Keratinocyte (primary cell): ENCODE measurements around the gene SYCP1. TPM values are rescaled to one million over a fixed set of nuclear protein-coding genes. Genes with fewer than 3 reads are reported as not detected.

Experiments
- DNase-seq: peaks from one replicate; pipeline ENCODE4 v3.0.0-alpha.2; 2011; ENCODE audit warnings: low read depth, missing footprints, low spot score
- FAIRE-seq: peaks from 2 replicates; lab custom pipeline; 2011; peaks lifted over from hg19 to GRCh38; lab: Jason Lieb, UNC
- H2AFZ ChIP-seq: 2 replicates; pipeline ENCODE4 v1.6.0; 2012; ENCODE audit warnings: low read length, control low read depth, inconsistent platforms; ENCODE audit not compliant: control insufficient read depth
- H3K27ac ChIP-seq: 2 replicates; pipeline ENCODE4 v1.5.1; 2011; ENCODE audit warnings: low read length; ENCODE audit not compliant: control insufficient read depth, insufficient read depth
- H3K27me3 ChIP-seq: 3 replicates; pipeline ENCODE4 v1.6.0; 2011; ENCODE audit warnings: low read length; ENCODE audit not compliant: control insufficient read depth, insufficient read depth; ENCODE audit errors: extremely low read depth
- H3K36me3 ChIP-seq, 2 experiments: 2 replicates in 1 of 2; 3 replicates in 1 of 2; pipeline ENCODE4 v1.5.1; 2011; ENCODE audit warnings: low read length in 2 of 2, mild to moderate bottlenecking in 1 of 2; ENCODE audit not compliant: control insufficient read depth in 2 of 2, insufficient read depth in 2 of 2; ENCODE audit errors: extremely low read depth in 1 of 2
- H3K4me1 ChIP-seq: 3 replicates; pipeline ENCODE4 v1.5.1; 2011; ENCODE audit warnings: low read length; ENCODE audit not compliant: control insufficient read depth, insufficient read depth; ENCODE audit errors: extremely low read depth
- H3K4me2 ChIP-seq: 3 replicates; pipeline ENCODE4 v1.6.0; 2011; ENCODE audit warnings: low read depth, low read length; ENCODE audit not compliant: control insufficient read depth, insufficient read depth; ENCODE audit errors: extremely low read depth
- H3K4me3 ChIP-seq, 3 experiments: fragments of 200-600 bp in 1 of 3; sonication (generic) in 1 of 3; 2 replicates in 2 of 3; 3 replicates in 1 of 3; pipeline ENCODE4 v1.5.1; 2011 to 2016; ENCODE audit warnings: low read length in 3 of 3, mild to moderate bottlenecking in 3 of 3, control low read depth in 2 of 3, inconsistent platforms in 1 of 3, low read depth in 1 of 3, mixed read lengths in 1 of 3, mixed run types in 1 of 3, moderate library complexity in 1 of 3; ENCODE audit not compliant: control insufficient read depth in 2 of 3, insufficient read depth in 2 of 3; ENCODE audit errors: extremely low read depth in 1 of 3
- H3K79me2 ChIP-seq: 2 replicates; pipeline ENCODE4 v1.6.0; 2012; ENCODE audit warnings: low read length; ENCODE audit not compliant: control insufficient read depth, insufficient read depth
- H3K9ac ChIP-seq: 3 replicates; pipeline ENCODE4 v1.6.0; 2011; ENCODE audit warnings: low read length; ENCODE audit not compliant: control insufficient read depth, insufficient read depth; ENCODE audit errors: extremely low read depth
- H3K9me1 ChIP-seq: 3 replicates; pipeline ENCODE4 v1.6.0; 2011; ENCODE audit warnings: low read length; ENCODE audit not compliant: control insufficient read depth, insufficient read depth; ENCODE audit errors: extremely low read depth
- H3K9me3 ChIP-seq: 2 replicates; pipeline ENCODE4 v1.5.1; 2012; ENCODE audit warnings: low read depth, low read length; ENCODE audit not compliant: control insufficient read depth
- H4K20me1 ChIP-seq: 3 replicates; pipeline ENCODE4 v1.6.0; 2011; ENCODE audit warnings: low read length; ENCODE audit not compliant: control insufficient read depth, insufficient read depth; ENCODE audit errors: extremely low read depth
- CTCF ChIP-seq, 3 experiments: IDR thresholded peaks in 1 of 3; conservative IDR thresholded peaks in 1 of 3; optimal IDR thresholded peaks in 1 of 3; 2 replicates in 2 of 3; 3 replicates in 1 of 3; pipeline versions ENCODE3 to v1.5.1; 2011; ENCODE audit warnings: low read length in 3 of 3, mild to moderate bottlenecking in 3 of 3, moderate library complexity in 2 of 3, control low read depth in 1 of 3, inconsistent platforms in 1 of 3; ENCODE audit not compliant: insufficient read depth in 2 of 3; ENCODE audit errors: extremely low read depth in 1 of 3
- EZH2 ChIP-seq: IDR thresholded peaks from one replicate; pipeline ENCODE4 v1.6.1; 2012; ENCODE audit warnings: inconsistent platforms, mild to moderate bottlenecking, low read length, moderate library complexity
- dilution Hi-C: fragments of 300-500 bp; cut with MboI; formaldehyde crosslinking; loops from one replicate; pipeline ENCODE4 v1.7.0; 2020; ENCODE audit warnings: low sequenced_read_pairs; ENCODE audit not compliant: extremely low pct_ligation_motif_present
- polyA plus RNA-seq, 5 experiments: library from polyadenylated mRNA; depleted of rRNA in 3 of 5; stranded (reverse) in 3 of 5; stranded (forward) in 1 of 5; unstranded in 1 of 5; fragments of >200 nt; gene quantifications; 1 replicate in 1 of 5; 2 replicates in 3 of 5; 3 replicates in 1 of 5; pipeline versions ENCODE4 v1.2.1 to v1.2.3, GENCODE V29; 2011 to 2012; ENCODE audit warnings: missing spikeins in 2 of 5, low read depth in 1 of 5, low replicate concordance in 1 of 5

The SYCP1 gene
- polyA plus RNA-seq, 1 donor (not counting 4 experiments of a cell fraction or from before 2014, with no cell fraction given): not detected

- Histone ChIP-seq H2AFZ (no peak overlapping the region), H3K9me1 (no peaks in the 10 kb centered on the region), H3K27ac (peak overlapping the region; percentile 47), H3K79me2 (no peaks in the 10 kb centered on the region), H3K9me3 (no peaks in the 10 kb centered on the region), H3K36me3 (no peaks in the 10 kb centered on the region), H3K4me1 (peaks cover 8% of the 10 kb centered on the region), H3K4me2 (no peak overlapping the region), H3K9ac (no peak overlapping the region), H3K27me3 (no peaks in the 10 kb centered on the region), H4K20me1 (no peaks in the 10 kb centered on the region), H3K4me3 (no peak overlapping the region)
- TF ChIP-seq CTCF (optimal IDR thresholded peaks at IDR 0.05 in 1 of 3, IDR thresholded peaks at IDR 0.05 in 1 of 3, conservative IDR thresholded peaks at IDR 0.05 in 1 of 3; ENCODE audit: extremely low read depth in 1 of 3, insufficient read depth in 2 of 3, low read length in 3 of 3) (no peak), EZH2 (no peak)
- DNase-seq: no peak
- no peak for FAIRE-seq
- dilution Hi-C loops: no loop called here
These were observed 131.6 kb downstream of the SYCP1 start for GRCh38 chr1:114986286-114986685.

- no peak for FAIRE-seq
These were observed 133.4 kb downstream of the SYCP1 start for GRCh38 chr1:114988095-114988494.

More at GRCh38 chr1:114988095-114988494, 133.4 kb downstream of the SYCP1 start:
- H3K4me3 ChIP-seq: no peak overlapping the region
- TF ChIP-seq CTCF (optimal IDR thresholded peaks at IDR 0.05 in 1 of 3, IDR thresholded peaks at IDR 0.05 in 1 of 3, conservative IDR thresholded peaks at IDR 0.05 in 1 of 3; ENCODE audit: extremely low read depth in 1 of 3, insufficient read depth in 2 of 3, low read length in 3 of 3) (no peak), EZH2 (no peak)
- H3K9me1 ChIP-seq: no peaks in the 10 kb centered on the region
- no peak for DNase-seq
- dilution Hi-C loops: no loop called here
- H3K4me2 ChIP-seq: no peak overlapping the region
- H3K27me3 ChIP-seq: no peaks in the 10 kb centered on the region
- H4K20me1 ChIP-seq: no peaks in the 10 kb centered on the region
- H2AFZ ChIP-seq: no peak overlapping the region
- no peaks in the 10 kb centered on the region for H3K79me2 ChIP-seq
- no peaks in the 10 kb centered on the region for H3K9me3 ChIP-seq
- H3K27ac ChIP-seq: no peak overlapping the region
- H3K4me1 ChIP-seq: peaks cover 8% of the 10 kb centered on the region
- no peak overlapping the region for H3K9ac ChIP-seq
- H3K36me3 ChIP-seq: no peaks in the 10 kb centered on the region
